H4 (cell line): Measurements from ENCODE around the gene PIK3R5. TPM values are rescaled to one million over a fixed set of nuclear protein-coding genes. Genes with fewer than 3 reads are reported as not detected.
A peak's percentile ranks its signal among the peaks of the same experiment; 100 is the strongest.
"Not testable (repeated sequence)": the region's sequence is repeated elsewhere in the genome, so short reads cannot be mapped to it uniquely, and the experiment has no call there.

Experiments
- DNase-seq: peaks from one replicate; pipeline ENCODE4 v3.0.0-alpha.2; 2015; ENCODE audit warnings: low spot score
- total RNA-seq: library from RNA; depleted of rRNA; stranded (reverse); fragments of >200 nt; shearing (Covaris generic); gene quantifications from 2 replicates; pipeline ENCODE4 v1.2.3, GENCODE V29; 2014

Gene PIK3R5
- total RNA-seq, 1 experiment from 2014 or later, result not detected

DNA sequence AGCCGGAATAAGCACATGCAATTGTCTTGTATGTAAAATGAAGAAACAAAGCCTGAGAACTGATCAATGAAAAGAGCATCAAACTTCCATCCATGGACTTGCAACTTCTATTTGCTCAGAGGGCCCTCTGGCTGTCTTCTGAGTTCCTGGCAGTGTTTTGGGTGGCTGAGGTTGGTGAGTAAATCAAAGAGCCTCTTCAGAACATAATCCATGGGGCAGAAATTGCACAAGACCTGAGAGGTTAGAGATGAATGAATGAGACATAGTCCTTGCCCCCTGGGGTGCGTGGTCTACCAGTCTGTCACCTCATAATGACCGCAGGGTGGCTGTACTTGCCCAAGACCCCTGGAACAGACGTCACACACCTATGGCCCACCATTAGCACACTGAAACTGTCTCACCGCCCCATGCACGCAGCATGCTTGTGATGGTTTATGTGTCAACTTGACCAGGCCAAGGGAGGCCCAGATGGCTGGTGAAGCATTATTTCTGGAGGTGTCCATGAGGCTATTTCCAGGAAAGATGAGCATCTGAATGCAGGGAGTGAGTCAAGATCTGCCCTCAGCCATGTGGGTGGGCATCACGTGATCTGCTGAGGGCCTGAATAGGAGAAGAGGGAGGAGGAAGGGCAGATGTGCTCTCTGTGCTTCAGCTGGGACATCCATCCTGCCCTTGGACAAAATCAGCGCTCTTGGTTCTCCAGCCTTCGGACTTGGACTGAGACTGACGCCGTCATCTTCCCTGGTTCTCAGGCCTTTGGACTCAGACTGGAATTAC lies 106.3 kb downstream of the PIK3R5 start:
- no peak for DNase-seq

- DNase-seq, result no peak
Observed at GRCh38 chr17:8857919-8858318, 107.6 kb downstream of the PIK3R5 start.

GRCh38 chr17:8856869-8857575 lies 108.5 kb downstream of the PIK3R5 start:
- no peak for DNase-seq

DNA sequence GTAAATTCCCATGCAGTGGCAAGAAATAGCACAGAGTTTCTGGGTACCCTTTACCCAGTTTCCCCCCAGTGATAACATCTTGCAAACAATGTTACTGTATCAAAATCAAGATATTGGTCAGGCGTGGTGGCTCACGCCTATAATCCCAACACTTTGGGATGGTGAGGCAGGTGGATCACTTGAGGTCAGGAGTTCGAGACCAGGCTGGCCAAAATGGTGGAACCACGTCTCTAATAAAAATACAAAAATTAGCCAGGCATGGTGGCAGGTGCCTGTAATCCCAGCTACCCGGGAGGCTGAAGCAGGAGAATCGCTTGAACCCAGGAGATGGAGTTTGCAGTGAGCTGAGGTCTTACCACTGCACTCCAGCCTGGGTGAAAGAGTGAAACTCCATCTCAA lies 109.3 kb downstream of the PIK3R5 start:
- not testable (repeated sequence) for DNase-seq

DNA sequence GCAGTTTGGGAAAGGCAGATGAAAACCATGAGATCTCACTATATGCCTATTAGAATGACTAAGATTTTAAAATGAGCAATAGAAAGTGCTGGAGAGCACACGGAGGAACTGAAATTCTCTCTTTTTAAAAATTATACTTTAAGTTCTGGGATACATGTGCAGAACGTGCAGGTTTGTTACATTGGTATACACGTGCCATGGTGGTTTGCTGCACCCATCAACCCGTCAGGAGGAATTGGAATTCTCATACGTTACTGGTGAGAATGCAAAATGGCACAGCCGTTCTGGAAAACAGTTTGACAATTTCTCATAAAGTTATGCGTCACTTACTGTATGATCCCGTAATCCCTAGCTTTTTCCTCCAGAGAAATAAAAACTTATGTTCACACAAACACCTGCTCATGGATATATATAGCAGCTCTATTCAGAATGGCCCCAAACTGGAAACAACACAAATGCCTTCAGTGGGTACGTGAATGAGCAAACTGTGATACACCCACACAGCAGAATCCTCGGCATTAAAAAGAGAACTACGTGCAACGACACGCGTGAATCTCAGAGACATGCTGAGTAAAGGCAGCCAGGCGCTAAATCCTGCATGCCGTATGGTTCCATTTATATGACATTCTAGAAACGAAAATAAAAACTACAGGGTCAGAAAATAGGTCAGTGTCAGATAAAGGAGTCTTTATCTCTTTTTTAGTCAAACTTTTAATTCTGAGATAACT lies 109.9 kb downstream of the PIK3R5 start:
- DNase-seq, result no peak

GRCh38 chr17:8851600-8851999 lies 113.9 kb downstream of the PIK3R5 start:
- DNase-seq, result no peak

- DNase-seq, result no peak
Observed at GRCh38 chr17:8849311-8850041, 116.0 kb downstream of the PIK3R5 start.

DNA sequence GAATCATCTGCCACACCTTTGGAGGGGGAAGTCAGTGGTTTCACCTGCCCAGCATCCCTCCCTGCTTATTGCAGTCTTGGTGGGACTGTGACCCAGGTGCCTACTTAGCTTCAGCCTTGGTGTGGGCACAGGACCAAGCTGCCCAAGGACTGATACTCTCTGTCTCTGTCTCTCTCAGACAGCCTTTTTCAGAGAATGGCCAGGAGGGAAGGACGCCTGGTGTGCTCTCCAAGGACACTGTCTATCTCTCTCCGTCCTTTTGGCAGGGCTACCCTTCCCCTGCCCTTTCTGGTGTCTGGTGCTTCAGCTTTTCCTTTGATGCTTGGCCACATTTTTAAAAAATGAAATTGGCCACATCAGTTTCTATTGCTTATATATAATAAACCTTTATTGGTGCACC lies 117.6 kb downstream of the PIK3R5 start:
- DNase-seq, result no peak

DNA sequence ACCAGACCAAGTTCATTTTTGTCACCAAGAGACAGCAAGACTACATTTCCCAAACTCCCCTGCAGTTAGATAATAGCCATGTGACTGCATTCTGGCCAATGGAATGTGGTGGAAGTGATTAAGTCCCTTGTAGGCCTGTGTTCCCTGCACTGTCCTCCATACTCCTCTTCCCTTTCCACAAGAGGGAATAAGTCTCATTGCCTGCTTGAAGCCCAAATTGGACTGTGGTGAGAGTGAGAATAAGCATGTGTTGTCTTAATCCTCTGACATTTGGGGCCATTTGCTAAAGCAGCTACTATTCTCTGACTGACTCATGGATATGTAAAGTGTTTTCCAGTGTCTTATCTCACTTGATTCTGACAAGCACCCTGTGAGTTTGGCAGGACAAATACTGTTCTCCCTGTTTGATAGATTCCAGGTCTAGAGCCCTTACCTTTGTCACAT lies 118.7 kb downstream of the PIK3R5 start:
- peak; percentile 18 for DNase-seq

- DNase-seq, result no peak
Observed at GRCh38 chr17:8844229-8845218, 121.0 kb downstream of the PIK3R5 start.

- DNase-seq, result no peak
Observed at GRCh38 chr17:8843344-8843743, 122.2 kb downstream of the PIK3R5 start.

DNA sequence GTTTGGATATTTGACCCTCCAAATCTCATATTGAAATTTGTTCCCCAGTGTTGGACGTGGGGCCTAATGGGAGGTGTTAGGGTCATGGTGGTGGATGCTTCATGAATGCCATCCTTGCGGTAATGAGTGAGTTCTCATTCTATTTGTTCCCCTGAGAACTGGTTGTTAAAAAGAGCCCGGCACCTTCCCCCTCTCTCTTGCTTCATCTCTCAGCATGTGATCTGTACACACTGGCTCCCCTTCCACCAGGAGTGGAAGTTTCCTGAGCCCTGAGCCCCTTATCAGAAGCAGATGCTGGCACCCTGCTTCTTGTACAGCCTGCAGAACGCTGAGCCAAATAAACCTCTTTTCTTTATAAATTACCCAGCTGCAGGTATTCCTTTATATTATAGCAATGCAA lies 123.7 kb downstream of the PIK3R5 start:
- no peak for DNase-seq

- DNase-seq, result no peak
Observed at GRCh38 chr17:8839410-8839935, 126.0 kb downstream of the PIK3R5 start.

GRCh38 chr17:8838551-8839095 lies 126.9 kb downstream of the PIK3R5 start:
- no peak for DNase-seq

DNA sequence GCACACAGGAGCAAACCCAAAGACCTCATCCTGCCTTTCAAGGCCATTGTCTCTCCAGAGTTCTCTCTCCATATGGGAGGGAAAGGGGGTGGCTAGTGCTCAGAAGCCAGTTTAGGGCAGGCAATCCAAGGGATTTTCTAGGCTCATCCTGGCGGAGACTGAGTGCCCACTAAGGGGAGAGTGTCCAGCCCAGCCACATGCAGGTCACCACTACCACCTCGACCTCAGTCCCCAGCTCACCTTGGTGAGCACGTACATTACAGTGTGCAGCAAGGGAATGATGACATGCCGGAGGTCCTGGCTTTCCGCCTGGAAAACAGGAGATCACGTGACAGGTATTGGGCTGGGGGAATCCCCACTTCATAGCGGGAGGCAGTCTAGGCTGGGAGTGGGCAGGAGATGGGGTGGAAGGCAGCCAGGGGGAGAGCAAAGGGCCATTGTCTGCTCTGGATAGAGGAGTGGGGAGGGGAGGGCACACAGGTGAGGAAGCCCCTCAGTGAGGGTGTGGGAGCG lies 127.9 kb downstream of the PIK3R5 start:
- DNase-seq, result peak; percentile 25

GRCh38 chr17:8836821-8837562 lies 128.5 kb downstream of the PIK3R5 start:
- DNase-seq, result no peak

DNA sequence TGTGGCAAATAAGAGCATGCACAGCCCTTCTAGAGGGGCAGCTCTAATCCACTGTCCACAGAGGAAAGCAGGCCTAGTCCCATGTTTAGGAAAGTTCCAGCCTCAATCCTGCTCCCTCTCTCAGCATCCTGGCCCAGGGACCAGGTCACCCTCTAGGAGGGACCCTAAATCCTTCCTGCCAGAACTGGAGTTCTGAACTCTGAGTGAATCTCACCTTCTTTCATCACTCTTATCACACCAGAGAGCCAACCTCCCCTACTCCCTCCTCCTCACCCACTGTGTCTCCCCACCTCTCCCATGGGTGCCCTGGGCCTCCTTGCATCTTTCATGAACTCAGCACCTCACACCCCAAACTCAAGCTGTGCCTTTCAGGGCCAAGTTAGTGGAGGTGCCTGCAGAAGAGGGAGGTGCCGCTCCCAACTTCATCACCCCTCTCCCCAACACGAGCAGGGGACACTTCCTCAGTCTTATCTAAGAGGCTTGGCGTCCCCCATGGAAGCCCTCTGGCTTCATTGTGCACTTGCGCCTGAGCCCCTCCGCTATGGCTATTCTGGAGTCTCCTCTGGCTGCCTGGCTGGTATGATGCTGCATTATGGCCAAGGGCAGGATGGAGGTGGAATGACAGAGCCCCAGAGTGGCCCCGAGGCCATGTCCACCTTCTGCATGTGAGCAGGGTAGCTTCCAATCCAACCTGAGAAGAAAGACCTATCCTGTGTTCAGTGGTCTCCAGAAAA lies 129.7 kb downstream of the PIK3R5 start:
- no peak for DNase-seq

DNA sequence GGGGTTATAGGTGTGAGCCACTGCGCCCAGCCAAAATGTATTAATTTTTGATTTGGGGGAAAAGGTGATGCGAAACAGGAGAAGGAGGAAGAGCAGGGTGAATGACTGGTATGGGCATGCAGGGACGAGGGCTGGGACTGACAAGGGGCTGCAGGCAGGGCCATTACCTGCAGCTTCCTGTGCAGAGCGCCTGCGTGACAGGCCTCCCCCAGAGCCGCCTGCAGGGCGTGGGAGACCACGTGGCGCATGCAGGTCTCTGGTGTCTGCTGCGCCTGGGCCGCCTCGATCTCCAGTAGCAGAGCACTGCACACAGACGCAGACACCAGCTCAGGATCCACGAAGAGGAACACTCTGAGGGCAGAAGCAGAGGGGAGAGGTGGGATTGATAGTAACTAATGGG lies 130.4 kb downstream of the PIK3R5 start:
- DNase-seq, result no peak
